HEK293 (cell line): ENCODE measurements around the gene IRX4.

ENCODE experiments used
- CTCF ChIA-PET: fragments of 350-600 bp; formaldehyde crosslinking; extraction: SDS; loops from one replicate; lab custom pipeline; 2021; ENCODE audit warnings: antibody characterized with exemption; lab: Yijun Ruan, JAX
- POLR2A ChIA-PET: fragments of 300-600 bp; formaldehyde crosslinking; extraction: SDS; loops from one replicate; lab custom pipeline; 2020; ENCODE audit warnings: antibody characterized with exemption, inconsistent platforms; lab: Yijun Ruan, JAX
- H3K27ac ChIP-seq: fragments of 200-500 bp; sonication (Bioruptor generic); 2 replicates; pipeline ENCODE4 v1.5.1; 2014; ENCODE audit warnings: low read depth, low read length, control low read depth, inconsistent platforms; ENCODE audit errors: extremely low read depth
- H3K36me3 ChIP-seq, 2 experiments: fragments of 200-500 bp in 1 of 2; sonication (Bioruptor generic) in 1 of 2; 1 replicate in 1 of 2; 2 replicates in 1 of 2; pipeline ENCODE4 v1.5.1; 2014 to 2017; ENCODE audit warnings: inconsistent platforms in 2 of 2, low read length in 2 of 2; ENCODE audit not compliant: control insufficient read depth in 2 of 2, insufficient read depth in 1 of 2
- H3K4me1 ChIP-seq: fragments of 200-500 bp; sonication (Bioruptor generic); 2 replicates; pipeline ENCODE4 v1.5.1; 2014; ENCODE audit warnings: mild to moderate bottlenecking, low read length, inconsistent platforms; ENCODE audit not compliant: control insufficient read depth, insufficient read depth
- H3K4me3 ChIP-seq: 2 replicates; pipeline ENCODE4 v1.5.1; 2011; ENCODE audit warnings: low read depth, mild to moderate bottlenecking, control low read depth, low read length, moderate library complexity
- H3K9me3 ChIP-seq: fragments of 200-500 bp; sonication (Bioruptor generic); 2 replicates; pipeline ENCODE4 v1.5.1; 2014; ENCODE audit warnings: low read depth, low read length, inconsistent platforms; ENCODE audit not compliant: control insufficient read depth, insufficient read depth
- CTCF ChIP-seq: fragments of 450-650 bp; formaldehyde crosslinking; IDR thresholded peaks from 2 replicates; pipeline ENCODE4 v1.5.1; 2016; ENCODE audit warnings: missing biosample characterization, missing genetic modification characterization
- PRDM1 ChIP-seq: fragments of 450-650 bp; formaldehyde crosslinking; IDR thresholded peaks from 2 replicates; pipeline ENCODE4; 2016; ENCODE audit warnings: missing biosample characterization, missing genetic modification characterization
- SALL2 ChIP-seq: fragments of 450-650 bp; formaldehyde crosslinking; IDR thresholded peaks from 2 replicates; pipeline ENCODE4 v1.5.0; 2017; ENCODE audit warnings: missing biosample characterization, mild to moderate bottlenecking, missing genetic modification characterization, borderline replicate concordance
- SP2 ChIP-seq: fragments of 450-650 bp; formaldehyde crosslinking; IDR thresholded peaks from 2 replicates; pipeline ENCODE4 v1.5.1; 2016; ENCODE audit warnings: missing biosample characterization, missing genetic modification characterization
- TRIM28 ChIP-seq: IDR thresholded peaks from 2 replicates; pipeline ENCODE4 v1.6.1; 2011; ENCODE audit warnings: low read length, control low read depth, borderline replicate concordance
- YY2 ChIP-seq: fragments of 450-650 bp; formaldehyde crosslinking; IDR thresholded peaks from 2 replicates; pipeline ENCODE4 v1.5.1; 2016; ENCODE audit warnings: missing biosample characterization, missing genetic modification characterization
- ZBTB10 ChIP-seq: fragments of 450-650 bp; formaldehyde crosslinking; IDR thresholded peaks from 2 replicates; pipeline ENCODE4 v1.5.1; 2016; ENCODE audit warnings: missing biosample characterization, missing genetic modification characterization
- ZBTB44 ChIP-seq: fragments of 450-650 bp; IDR thresholded peaks from 2 replicates; pipeline ENCODE4 v1.5.1; 2018; ENCODE audit warnings: missing biosample characterization, mild to moderate bottlenecking, missing genetic modification characterization
- ZBTB49 ChIP-seq: fragments of 450-650 bp; formaldehyde crosslinking; IDR thresholded peaks from 2 replicates; pipeline ENCODE4 v1.5.1; 2016; ENCODE audit warnings: missing biosample characterization, missing genetic modification characterization, low read depth
- ZFHX2 ChIP-seq: fragments of 450-650 bp; formaldehyde crosslinking; conservative IDR thresholded peaks from 2 replicates; pipeline ENCODE4 v1.5.1; 2016; ENCODE audit warnings: missing biosample characterization, missing genetic modification characterization
- ZNF140 ChIP-seq: fragments of 450-650 bp; formaldehyde crosslinking; IDR thresholded peaks from 2 replicates; pipeline ENCODE4 v1.5.1; 2016; ENCODE audit warnings: missing biosample characterization, missing genetic modification characterization
- ZNF16 ChIP-seq: fragments of 450-650 bp; formaldehyde crosslinking; IDR thresholded peaks from 2 replicates; pipeline ENCODE4 v1.5.1; 2016; ENCODE audit warnings: low read depth, missing biosample characterization, missing genetic modification characterization
- ZNF184 ChIP-seq: fragments of 450-650 bp; IDR thresholded peaks from 2 replicates; pipeline ENCODE4 v1.5.1; 2018; ENCODE audit warnings: missing biosample characterization, mild to moderate bottlenecking, missing genetic modification characterization
- ZNF596 ChIP-seq: fragments of 450-650 bp; IDR thresholded peaks from 2 replicates; pipeline ENCODE4 v1.5.0; 2018; ENCODE audit warnings: missing biosample characterization, mild to moderate bottlenecking, missing genetic modification characterization, moderate library complexity
- ZNF629 ChIP-seq: fragments of 450-650 bp; formaldehyde crosslinking; IDR thresholded peaks from 2 replicates; pipeline ENCODE4 v1.5.1; 2017; ENCODE audit warnings: missing biosample characterization, missing genetic modification characterization
- ZSCAN30 ChIP-seq: fragments of 450-650 bp; IDR thresholded peaks from 2 replicates; pipeline ENCODE4 v1.5.1; 2018; ENCODE audit warnings: missing biosample characterization, mild to moderate bottlenecking, missing genetic modification characterization, moderate library complexity

IRX4 gene

GRCh38 chr5:1926471-1927341 lies 44.0 kb upstream of the IRX4 start:
- ChIA-PET POLR2A (no interaction called here), CTCF (no interaction called here)
- Histone ChIP-seq H3K9me3 (no peaks in the 10 kb centered on the region), H3K36me3 (no peaks in the 10 kb centered on the region), H3K27ac (no peak overlapping the region), H3K4me3 (no peak overlapping the region), H3K4me1 (no peaks in the 10 kb centered on the region)
- TF ChIP-seq SP2 (tag by site-specific recombination): no peak
- TF ChIP-seq ZNF596: no peak
- TF ChIP-seq PRDM1 (tag by site-specific recombination): no peak
- no peak for TF ChIP-seq ZNF16
- no peak for TF ChIP-seq ZSCAN30 (tag by site-specific recombination)
- no peak for TF ChIP-seq ZNF629 (tag by site-specific recombination)
- no peak for TF ChIP-seq ZNF184 (tag by site-specific recombination)

- POLR2A ChIA-PET: no interaction called here
- CTCF ChIA-PET: no interaction called here
- Histone ChIP-seq H3K27ac (no peak overlapping the region), H3K9me3 (no peaks in the 10 kb centered on the region), H3K36me3 (no peaks in the 10 kb centered on the region), H3K4me3 (no peak overlapping the region), H3K4me1 (no peaks in the 10 kb centered on the region)
- TF ChIP-seq ZFHX2 (tag by site-specific recombination) (no peak), TRIM28 (no peak), SALL2 (no peak), YY2 (tag by site-specific recombination) (no peak), ZBTB49 (no peak), ZBTB44 (no peak), ZBTB10 (tag by site-specific recombination) (no peak), ZNF140 (no peak), CTCF (no peak)
Observed at GRCh38 chr5:1926071-1926440, 43.3 kb upstream of the IRX4 start.
